Activated CD8-positive, alpha-beta memory T cell treated with anti-CD3 and anti-CD28 coated beads, Interleukin-2, amount 50 U/mL, for 4 hours (primary cell): ENCODE data around the gene PIBF1.
"Not testable (repeated sequence)": the region's sequence is repeated elsewhere in the genome, so short reads cannot be mapped to it uniquely, and the experiment has no call there.

Source experiments
- DNase-seq: peaks from one replicate; pipeline ENCODE4 v3.0.0-alpha.2; 2020

PIBF1 gene

DNA sequence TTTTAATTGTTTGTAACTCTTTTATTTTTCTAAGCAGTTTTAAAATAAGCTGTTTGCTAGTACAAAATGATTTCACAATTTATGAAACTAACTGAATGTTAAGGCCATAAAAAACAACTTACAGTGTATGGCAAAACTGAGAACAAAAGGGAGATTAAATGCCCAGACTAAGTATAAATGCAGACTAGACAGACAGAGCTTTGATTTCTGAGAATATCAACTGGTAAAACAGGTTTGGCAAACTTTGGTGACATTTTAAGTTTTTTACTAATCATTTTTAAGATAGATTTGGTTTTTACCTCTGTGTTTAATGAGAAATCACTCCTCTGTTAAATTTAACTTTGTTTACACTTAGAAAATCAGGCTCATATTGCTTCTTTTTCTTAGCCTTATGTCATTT, 149.4 kb downstream of the PIBF1 start:
- no peak for DNase-seq

DNA sequence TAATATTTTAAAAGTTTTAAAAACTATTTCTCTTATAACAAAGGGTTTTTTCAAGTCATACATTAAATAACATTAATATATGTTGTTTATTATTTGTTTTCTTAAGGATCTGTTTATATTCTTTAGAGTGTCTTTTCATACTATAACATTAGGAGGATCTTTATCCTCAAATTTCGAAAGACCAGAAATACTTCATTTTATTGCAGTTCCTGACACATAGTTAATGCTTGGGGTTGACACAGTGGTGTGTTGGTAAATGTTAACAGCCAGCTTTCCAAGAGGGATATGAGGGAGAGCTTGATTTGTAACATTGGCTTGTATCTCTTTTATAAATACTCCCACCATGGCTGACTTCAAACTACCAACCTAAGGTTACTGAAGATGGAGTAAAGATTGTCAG, 150.3 kb downstream of the PIBF1 start:
- DNase-seq: no peak

GRCh38 chr13:72946267-72946666, 164.3 kb downstream of the PIBF1 start:
- not testable (repeated sequence) for DNase-seq

GRCh38 chr13:72952529-72953141, 170.7 kb downstream of the PIBF1 start:
- DNase-seq: no peak

DNA sequence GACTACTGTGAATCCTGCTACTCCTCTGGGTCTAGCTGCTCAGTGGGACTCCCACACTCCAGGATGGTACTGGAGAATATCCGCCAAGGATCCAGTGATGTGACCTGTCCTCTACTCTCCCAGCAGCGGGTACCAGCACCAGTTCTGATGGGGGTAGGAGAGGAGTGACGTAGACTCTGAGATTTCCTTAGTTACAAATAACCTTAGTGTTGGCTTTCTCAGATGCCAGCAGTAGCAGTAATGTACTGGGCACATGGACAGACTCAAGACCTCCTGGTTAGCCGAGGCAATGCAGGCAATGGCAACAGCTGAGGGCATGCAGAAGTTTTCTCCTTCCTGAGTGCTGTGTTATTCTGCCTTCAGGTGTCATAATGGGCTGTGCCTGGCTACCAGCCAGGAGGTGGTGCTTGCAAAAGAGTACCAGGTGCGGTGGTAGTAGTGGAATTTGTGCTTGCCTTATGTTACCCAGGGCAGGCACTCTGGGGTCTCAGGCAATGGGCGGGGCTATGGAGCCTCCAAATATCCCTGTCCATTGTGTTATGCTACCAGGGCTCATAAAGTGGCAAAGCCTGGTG, 171.5 kb downstream of the PIBF1 start:
- DNase-seq: no peak

- DNase-seq: no peak
Measured at GRCh38 chr13:72959643-72960042, 177.7 kb downstream of the PIBF1 start.

DNA sequence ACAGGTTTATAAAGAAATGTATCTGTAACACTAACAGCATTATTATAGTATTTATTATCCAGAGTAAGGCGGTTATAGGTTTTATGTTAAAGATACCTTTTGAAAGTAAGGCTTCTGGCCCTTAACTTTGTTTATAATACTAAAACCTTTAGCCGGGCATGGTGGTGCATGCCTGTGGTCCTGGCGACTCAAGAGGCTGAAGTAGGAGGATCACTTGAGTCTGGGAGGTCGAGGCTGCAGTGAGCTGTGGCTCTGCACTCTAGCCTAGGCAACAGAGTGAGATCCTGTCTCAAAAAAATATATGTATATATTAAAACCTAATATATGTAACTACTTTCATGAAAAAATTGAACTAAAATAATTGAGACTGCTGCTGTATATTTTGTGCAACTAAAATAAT, 178.2 kb downstream of the PIBF1 start:
- no peak for DNase-seq

GRCh38 chr13:72960541-72960940, 178.6 kb downstream of the PIBF1 start:
- DNase-seq: no peak

DNA sequence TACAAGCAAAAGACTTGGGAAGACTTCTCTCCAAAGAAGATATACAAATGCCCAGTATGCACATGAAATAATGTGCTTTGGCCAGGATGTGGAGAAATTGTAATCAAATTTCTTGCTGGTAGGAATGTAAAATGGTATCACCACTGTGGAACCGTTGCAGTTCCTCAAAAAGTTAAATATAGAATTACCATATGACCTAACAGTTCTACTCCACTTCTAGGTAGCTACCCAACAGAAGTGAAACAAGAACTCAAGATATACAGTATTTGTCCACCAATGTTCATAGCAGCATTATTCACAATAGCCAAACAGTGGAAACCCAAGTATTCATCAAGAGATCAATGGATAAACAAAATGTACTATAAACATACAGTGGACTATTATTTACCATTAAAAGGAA, 181.8 kb downstream of the PIBF1 start:
- DNase-seq: no peak

- no peak for DNase-seq
Measured at GRCh38 chr13:72970301-72970880, 188.5 kb downstream of the PIBF1 start.

- DNase-seq: no peak
Measured at GRCh38 chr13:72970956-72971355, 189.0 kb downstream of the PIBF1 start.

DNA sequence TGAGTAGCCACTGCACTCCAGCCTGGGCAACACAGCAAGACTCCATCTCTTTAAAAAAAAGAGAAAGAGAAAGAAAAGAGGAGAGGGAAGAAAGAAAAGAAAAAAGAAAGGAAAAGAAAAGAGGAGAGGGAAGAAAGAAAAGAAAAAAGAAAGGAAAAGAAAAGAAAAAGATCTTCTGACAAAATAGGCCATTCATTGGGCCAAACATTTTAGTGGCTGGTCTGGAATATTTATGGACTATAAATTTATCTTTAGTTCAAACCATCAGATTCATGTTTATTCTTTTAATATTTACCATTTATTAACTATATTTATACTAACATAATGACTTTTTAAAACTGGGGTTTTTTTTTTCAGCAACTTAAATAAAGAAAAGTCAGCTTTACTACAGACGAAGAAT, 191.3 kb downstream of the PIBF1 start:
- DNase-seq: no peak

- DNase-seq: no peak
Measured at GRCh38 chr13:72983085-72983768, 201.3 kb downstream of the PIBF1 start.

DNA sequence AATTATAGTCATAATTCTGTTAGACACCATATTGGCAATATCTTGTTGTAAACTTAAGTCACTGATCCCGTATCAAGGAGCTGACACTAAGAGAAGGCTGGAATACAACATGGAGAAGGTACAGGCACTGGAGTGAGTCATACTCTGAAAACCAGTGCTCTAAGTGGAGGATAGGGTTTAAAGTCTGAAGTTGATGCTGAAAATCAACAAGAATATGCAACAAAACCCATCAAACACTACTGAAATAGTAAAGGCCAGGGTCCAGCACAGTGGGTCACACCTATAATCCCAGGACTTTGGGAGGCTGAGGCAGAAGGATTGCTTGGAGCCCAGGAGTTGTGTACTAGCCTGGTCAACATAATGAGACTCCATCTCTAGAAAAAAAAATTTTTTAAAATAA, 203.7 kb downstream of the PIBF1 start:
- no peak for DNase-seq

DNA sequence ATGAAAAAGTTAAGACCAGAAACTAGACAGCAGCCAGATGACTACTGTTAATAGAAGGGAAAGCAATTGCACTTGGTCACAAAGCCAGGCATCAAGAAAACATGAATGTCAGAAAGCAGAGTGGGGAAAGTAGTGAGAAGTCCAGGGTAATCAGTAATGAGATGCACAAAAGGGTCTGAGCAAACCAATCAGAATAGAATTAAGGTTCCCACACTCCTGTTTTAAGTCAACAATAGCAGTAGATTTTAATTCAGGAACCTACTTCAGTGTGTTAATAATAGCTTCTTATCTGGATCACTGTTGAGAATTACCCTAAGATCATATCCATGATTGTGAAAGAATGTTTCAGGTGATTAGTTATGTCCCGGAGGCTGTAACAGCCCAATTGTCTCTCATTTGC, 204.3 kb downstream of the PIBF1 start:
- DNase-seq: no peak

DNA sequence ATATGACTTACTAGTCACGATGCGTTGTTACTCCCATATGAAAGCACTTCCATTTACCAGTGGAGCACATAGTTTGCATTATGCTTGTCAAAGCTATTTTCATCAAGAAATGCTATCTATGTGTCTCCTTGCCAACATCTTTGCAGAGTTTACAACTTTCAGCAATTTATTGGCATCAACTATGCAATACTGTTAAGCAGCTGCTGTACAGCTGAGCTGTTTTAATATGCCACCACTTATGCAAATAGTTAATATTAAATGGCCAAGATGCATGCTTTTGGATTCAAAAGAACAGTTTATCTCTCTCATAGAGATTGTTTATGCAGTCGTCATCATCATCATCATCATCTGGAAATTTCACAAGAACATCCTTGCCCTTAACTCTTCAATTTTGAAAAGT, 209.0 kb downstream of the PIBF1 start:
- no peak for DNase-seq

DNA sequence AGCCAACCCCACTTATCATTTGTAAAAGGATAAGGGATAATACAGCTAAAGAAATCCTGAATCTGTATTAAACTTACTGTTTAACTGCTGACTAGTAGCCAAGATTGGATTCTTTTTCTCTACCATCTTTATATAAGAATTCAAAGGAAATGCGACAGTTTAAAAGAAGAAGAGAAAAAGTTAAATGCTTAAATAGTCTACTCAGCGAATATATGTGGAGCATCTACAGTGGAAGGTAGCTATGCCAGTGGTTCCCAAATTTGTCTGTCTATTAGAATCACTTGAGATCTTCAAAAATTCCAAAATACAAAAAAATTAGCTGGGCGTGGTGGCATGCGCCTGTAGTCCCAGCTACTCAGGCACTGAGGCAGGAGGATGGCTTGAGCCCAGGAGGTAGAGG, 216.1 kb downstream of the PIBF1 start:
- no peak for DNase-seq

DNA sequence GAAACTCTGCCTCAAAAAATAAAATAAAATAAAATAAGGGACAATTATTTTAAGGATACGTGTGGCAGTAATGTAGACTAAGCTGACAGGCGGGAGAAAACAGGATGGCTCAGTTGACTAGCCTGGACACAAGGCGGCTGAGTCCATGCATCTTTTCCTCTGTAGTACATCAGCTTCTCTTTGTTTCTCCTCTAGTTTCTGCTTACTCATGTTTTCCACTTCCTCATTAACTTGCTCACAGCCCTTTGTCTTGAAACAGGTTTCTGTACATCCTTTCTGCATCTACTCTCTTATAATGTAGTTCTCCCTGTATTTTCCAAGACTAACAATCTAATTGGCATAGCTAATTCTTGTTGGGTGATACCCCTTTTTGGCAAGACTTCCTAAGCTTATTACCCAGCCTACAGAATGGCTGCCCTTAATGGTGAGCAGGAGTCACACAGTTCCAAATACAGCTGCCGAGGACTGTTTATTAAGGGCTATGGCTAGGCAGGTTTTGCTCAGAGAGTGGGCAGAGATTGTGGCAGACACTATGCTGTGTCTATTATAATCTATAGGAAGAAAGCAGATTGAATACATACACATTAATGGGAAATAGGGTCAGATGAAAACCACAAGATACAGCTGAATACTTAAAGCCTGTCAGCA, 218.2 kb downstream of the PIBF1 start:
- no peak for DNase-seq

- DNase-seq: no peak
Measured at GRCh38 chr13:73001971-73002370, 220.0 kb downstream of the PIBF1 start.

GRCh38 chr13:73011751-73012150, 229.8 kb downstream of the PIBF1 start:
- DNase-seq: no peak

- DNase-seq: no peak
Measured at GRCh38 chr13:73015805-73016204, 233.9 kb downstream of the PIBF1 start.

DNA sequence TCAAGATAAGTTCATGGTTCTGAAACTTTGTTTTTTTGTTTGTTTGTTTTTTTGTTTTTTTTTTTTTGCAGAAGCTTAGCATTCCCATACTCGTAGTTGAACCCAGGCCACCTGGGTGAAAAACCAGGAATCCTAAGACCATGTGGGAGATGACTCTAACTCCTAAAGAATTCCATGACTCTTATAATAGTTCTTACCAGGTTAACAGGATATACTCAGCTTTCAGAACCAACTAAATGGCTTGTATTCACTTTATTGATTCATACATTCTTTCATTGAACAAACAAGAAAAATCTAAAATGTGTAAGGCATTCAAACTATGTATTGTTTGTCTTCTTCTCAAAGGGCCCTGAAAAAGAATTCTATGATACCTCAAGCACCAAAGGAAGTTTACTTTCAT, 236.4 kb downstream of the PIBF1 start:
- DNase-seq: no peak

GRCh38 chr13:73025217-73026012, 243.5 kb downstream of the PIBF1 start:
- DNase-seq: no peak
